ENCODE results near the gene CYP2B6.
"Not testable (repeated sequence)": the region's sequence is repeated elsewhere in the genome, so short reads cannot be mapped to it uniquely, and the experiment has no call there.

The CYP2B6 gene

DNA sequence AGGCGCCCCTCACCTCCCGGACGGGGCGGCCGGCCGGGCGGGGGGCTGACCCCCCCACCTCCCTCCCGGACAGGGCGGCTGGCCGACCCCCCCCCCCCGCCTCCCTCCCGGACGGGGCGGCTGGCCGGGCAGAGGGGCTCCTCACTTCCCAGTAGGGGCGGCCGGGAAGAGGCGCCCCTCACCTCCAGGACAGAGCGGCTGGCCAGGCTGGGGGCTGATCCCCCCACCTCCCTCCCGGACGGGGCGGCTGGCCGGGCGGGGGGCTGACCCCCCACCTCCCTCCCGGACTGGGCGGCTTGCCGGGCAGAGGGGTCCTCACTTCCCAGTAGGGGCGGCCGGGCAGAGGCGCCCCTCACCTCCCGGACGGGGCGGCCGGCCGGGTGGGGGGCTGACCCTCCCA lies 25.7 kb upstream of the CYP2B6 start:
- 98% methylated on average over 6 of the region's 35 CpGs for WGBS
- H3K9me3 ChIP-seq (ENCODE audit: control insufficient read depth, low read length); H3K79me1 ChIP-seq (replicated peaks; ENCODE audit: low read length, poor library complexity, severe bottlenecking); H3K36me3 ChIP-seq (ENCODE audit: control insufficient read depth in 1 of 2, insufficient read depth in 2 of 2, low read depth in 1 of 2, low read length in 2 of 2); H3K4me1 ChIP-seq (ENCODE audit: control insufficient read depth, insufficient read depth, low read depth, low read length); H2BK15ac ChIP-seq (ENCODE audit: low read depth, poor library complexity, severe bottlenecking); H4K8ac ChIP-seq (ENCODE audit: low read length); H2BK5ac ChIP-seq (ENCODE audit: low read depth, low read length, poor library complexity, severe bottlenecking); H2AFZ ChIP-seq (ENCODE audit: low read depth, low read length); H2AK5ac ChIP-seq (ENCODE audit: low read length, severe bottlenecking); H3K18ac ChIP-seq (ENCODE audit: low read depth in 1 of 2, low read length in 2 of 2); H3K9ac ChIP-seq (ENCODE audit: low read length); H4K91ac ChIP-seq (ENCODE audit: low read length); DNase-seq; H3K23ac ChIP-seq (ENCODE audit: low read length in 2 of 2); H3K4ac ChIP-seq (ENCODE audit: low read depth in 1 of 2, low read length in 2 of 2); H2BK120ac ChIP-seq (ENCODE audit: low read depth, low read length); H3K4me2 ChIP-seq (ENCODE audit: low read length, poor library complexity, severe bottlenecking); H3K14ac ChIP-seq (ENCODE audit: low read length in 2 of 2); H3K27ac ChIP-seq (ENCODE audit: low read length, poor library complexity, severe bottlenecking); H2BK12ac ChIP-seq (ENCODE audit: low read length in 2 of 2); H3K4me3 ChIP-seq (ENCODE audit: insufficient read depth in 1 of 2, low read depth in 1 of 2, low read length in 2 of 2): not testable (repeated sequence)
- peaks cover 0 to 31% of the 10 kb centered on the region in 2 experiments for H3K27me3 ChIP-seq (ENCODE audit: control insufficient read depth in 1 of 2, insufficient read depth in 1 of 2, low read length in 2 of 2)

DNA sequence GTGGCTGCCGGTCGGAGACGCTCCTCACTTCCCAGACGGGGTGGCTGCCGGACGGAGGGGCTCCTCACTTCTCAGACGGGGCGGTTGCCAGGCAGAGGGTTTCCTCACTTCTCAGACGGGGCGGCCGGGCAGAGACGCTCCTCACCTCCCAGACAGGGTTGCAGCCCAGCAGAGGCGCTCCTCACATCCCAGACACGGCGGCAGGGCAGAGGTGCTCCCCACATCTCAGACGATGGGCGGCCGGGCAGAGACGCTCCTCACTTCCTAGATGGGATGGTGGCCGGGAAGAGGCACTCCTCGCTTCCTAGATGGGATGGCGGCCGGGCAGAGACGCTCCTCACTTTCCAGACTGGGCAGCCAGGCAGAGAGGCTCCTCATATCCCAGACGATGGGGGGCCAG lies 24.5 kb upstream of the CYP2B6 start:
- H2BK15ac ChIP-seq (ENCODE audit: low read depth, poor library complexity, severe bottlenecking); H2BK5ac ChIP-seq (ENCODE audit: low read depth, low read length, poor library complexity, severe bottlenecking); H3K79me1 ChIP-seq (replicated peaks; ENCODE audit: low read length, poor library complexity, severe bottlenecking); H3K36me3 ChIP-seq (ENCODE audit: control insufficient read depth in 1 of 2, insufficient read depth in 2 of 2, low read depth in 1 of 2, low read length in 2 of 2); H3K4ac ChIP-seq (ENCODE audit: low read depth in 1 of 2, low read length in 2 of 2); H2AK5ac ChIP-seq (ENCODE audit: low read length, severe bottlenecking); H3K27ac ChIP-seq (ENCODE audit: low read length, poor library complexity, severe bottlenecking); H4K91ac ChIP-seq (ENCODE audit: low read length); H2AFZ ChIP-seq (ENCODE audit: low read depth, low read length); H3K4me3 ChIP-seq (ENCODE audit: insufficient read depth in 1 of 2, low read depth in 1 of 2, low read length in 2 of 2); H3K18ac ChIP-seq (ENCODE audit: low read depth in 1 of 2, low read length in 2 of 2); H2BK12ac ChIP-seq (ENCODE audit: low read length in 2 of 2); H3K4me2 ChIP-seq (ENCODE audit: low read length, poor library complexity, severe bottlenecking); DNase-seq; H2BK120ac ChIP-seq (ENCODE audit: low read depth, low read length); H3K9ac ChIP-seq (ENCODE audit: low read length); H4K8ac ChIP-seq (ENCODE audit: low read length); H3K9me3 ChIP-seq (ENCODE audit: control insufficient read depth, low read length); H3K4me1 ChIP-seq (ENCODE audit: control insufficient read depth, insufficient read depth, low read depth, low read length); H3K23ac ChIP-seq (ENCODE audit: low read length in 2 of 2); H3K14ac ChIP-seq (ENCODE audit: low read length in 2 of 2): not testable (repeated sequence)
- peaks cover 0 to 30% of the 10 kb centered on the region in 2 experiments for H3K27me3 ChIP-seq (ENCODE audit: control insufficient read depth in 1 of 2, insufficient read depth in 1 of 2, low read length in 2 of 2)
- WGBS, result 89% methylated on average over 16 of the region's 25 CpGs

DNA sequence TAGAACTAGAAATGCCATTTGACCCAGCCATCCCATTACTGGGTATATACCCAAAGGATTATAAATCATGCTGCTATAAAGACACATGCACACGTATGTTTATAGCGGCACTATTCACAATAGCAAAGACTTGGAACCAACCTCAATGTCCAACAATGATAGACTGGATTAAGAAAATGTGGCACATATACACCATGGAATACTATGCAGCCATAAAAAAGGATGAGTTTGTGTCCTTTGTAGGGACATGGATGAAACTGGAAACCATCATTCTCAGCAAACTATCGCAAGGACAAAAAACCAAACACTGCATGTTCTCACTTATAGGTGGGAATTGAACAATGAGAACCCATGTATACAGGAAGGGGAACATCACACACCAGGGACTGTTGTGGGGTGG lies 23.0 kb upstream of the CYP2B6 start:
- H2BK120ac ChIP-seq (ENCODE audit: low read depth, low read length); H3K4ac ChIP-seq (ENCODE audit: low read depth in 1 of 2, low read length in 2 of 2); H2BK12ac ChIP-seq (ENCODE audit: low read length in 2 of 2); H2AK5ac ChIP-seq (ENCODE audit: low read length, severe bottlenecking); H3K18ac ChIP-seq (ENCODE audit: low read depth in 1 of 2, low read length in 2 of 2); H4K8ac ChIP-seq (ENCODE audit: low read length); H3K79me1 ChIP-seq (replicated peaks; ENCODE audit: low read length, poor library complexity, severe bottlenecking); H3K27ac ChIP-seq (ENCODE audit: low read length, poor library complexity, severe bottlenecking); H2BK15ac ChIP-seq (ENCODE audit: low read depth, poor library complexity, severe bottlenecking); H3K23ac ChIP-seq (ENCODE audit: low read length in 2 of 2); H3K4me1 ChIP-seq (ENCODE audit: control insufficient read depth, insufficient read depth, low read depth, low read length); H3K4me2 ChIP-seq (ENCODE audit: low read length, poor library complexity, severe bottlenecking); H2AFZ ChIP-seq (ENCODE audit: low read depth, low read length); H4K91ac ChIP-seq (ENCODE audit: low read length); DNase-seq; H3K14ac ChIP-seq (ENCODE audit: low read length in 2 of 2); H3K9ac ChIP-seq (ENCODE audit: low read length); H3K4me3 ChIP-seq (ENCODE audit: insufficient read depth in 1 of 2, low read depth in 1 of 2, low read length in 2 of 2); H3K9me3 ChIP-seq (ENCODE audit: control insufficient read depth, low read length); H2BK5ac ChIP-seq (ENCODE audit: low read depth, low read length, poor library complexity, severe bottlenecking); H3K36me3 ChIP-seq (ENCODE audit: control insufficient read depth in 1 of 2, insufficient read depth in 2 of 2, low read depth in 1 of 2, low read length in 2 of 2): not testable (repeated sequence)
- no CpG with 5 or more reads among the region's 3 CpGs for WGBS
- peaks cover 0 to 24% of the 10 kb centered on the region in 2 experiments for H3K27me3 ChIP-seq (ENCODE audit: control insufficient read depth in 1 of 2, insufficient read depth in 1 of 2, low read length in 2 of 2)

DNA sequence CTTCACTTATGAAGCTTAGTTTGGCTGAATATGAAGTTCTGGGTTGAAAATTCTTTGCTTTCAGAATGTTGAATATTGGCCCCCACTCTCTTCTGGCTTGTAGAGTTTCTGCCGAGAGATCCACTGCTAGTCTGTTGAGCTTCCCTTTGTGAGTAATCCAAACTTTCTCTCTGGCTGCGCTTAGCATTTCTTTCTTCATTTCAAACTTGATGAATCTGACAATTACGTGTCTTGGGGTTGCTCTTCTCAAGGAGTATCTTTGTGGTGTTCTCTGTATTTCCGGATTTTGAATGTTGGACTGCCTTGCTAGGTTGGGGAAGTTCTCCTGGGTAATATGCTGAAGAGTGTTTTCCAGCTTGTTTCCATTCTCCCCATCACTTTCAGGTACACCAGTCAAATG lies 21.4 kb upstream of the CYP2B6 start:
- H3K9me3 ChIP-seq (ENCODE audit: control insufficient read depth, low read length); H3K4ac ChIP-seq (ENCODE audit: low read depth in 1 of 2, low read length in 2 of 2); H2BK120ac ChIP-seq (ENCODE audit: low read depth, low read length); DNase-seq; H4K91ac ChIP-seq (ENCODE audit: low read length); H3K79me1 ChIP-seq (replicated peaks; ENCODE audit: low read length, poor library complexity, severe bottlenecking); H3K18ac ChIP-seq (ENCODE audit: low read depth in 1 of 2, low read length in 2 of 2); H2BK15ac ChIP-seq (ENCODE audit: low read depth, poor library complexity, severe bottlenecking); H2AFZ ChIP-seq (ENCODE audit: low read depth, low read length); H3K36me3 ChIP-seq (ENCODE audit: control insufficient read depth in 1 of 2, insufficient read depth in 2 of 2, low read depth in 1 of 2, low read length in 2 of 2); H3K23ac ChIP-seq (ENCODE audit: low read length in 2 of 2); H4K8ac ChIP-seq (ENCODE audit: low read length); H2BK12ac ChIP-seq (ENCODE audit: low read length in 2 of 2); H3K14ac ChIP-seq (ENCODE audit: low read length in 2 of 2); H3K4me2 ChIP-seq (ENCODE audit: low read length, poor library complexity, severe bottlenecking); H3K9ac ChIP-seq (ENCODE audit: low read length); H2BK5ac ChIP-seq (ENCODE audit: low read depth, low read length, poor library complexity, severe bottlenecking); H3K4me1 ChIP-seq (ENCODE audit: control insufficient read depth, insufficient read depth, low read depth, low read length); H2AK5ac ChIP-seq (ENCODE audit: low read length, severe bottlenecking); H3K27ac ChIP-seq (ENCODE audit: low read length, poor library complexity, severe bottlenecking); H3K4me3 ChIP-seq (ENCODE audit: insufficient read depth in 1 of 2, low read depth in 1 of 2, low read length in 2 of 2): not testable (repeated sequence)
- 66% methylated on average over 4 of the region's 4 CpGs for WGBS
- peaks cover 0 to 24% of the 10 kb centered on the region in 2 experiments for H3K27me3 ChIP-seq (ENCODE audit: control insufficient read depth in 1 of 2, insufficient read depth in 1 of 2, low read length in 2 of 2)
